HG02852 (cell line): ENCODE data around the gene SLC4A4.
"Not testable (repeated sequence)": the region's sequence is repeated elsewhere in the genome, so short reads cannot be mapped to it uniquely, and the experiment has no call there.

Experiments
- ATAC-seq: cut with Tn5 transposase; IDR thresholded peaks from one replicate; pipeline ENCODE4 v1.9.1; 2021; ENCODE audit warnings: mild to moderate bottlenecking, moderate library complexity; ENCODE audit not compliant: unreplicated experiment

The SLC4A4 gene

DNA sequence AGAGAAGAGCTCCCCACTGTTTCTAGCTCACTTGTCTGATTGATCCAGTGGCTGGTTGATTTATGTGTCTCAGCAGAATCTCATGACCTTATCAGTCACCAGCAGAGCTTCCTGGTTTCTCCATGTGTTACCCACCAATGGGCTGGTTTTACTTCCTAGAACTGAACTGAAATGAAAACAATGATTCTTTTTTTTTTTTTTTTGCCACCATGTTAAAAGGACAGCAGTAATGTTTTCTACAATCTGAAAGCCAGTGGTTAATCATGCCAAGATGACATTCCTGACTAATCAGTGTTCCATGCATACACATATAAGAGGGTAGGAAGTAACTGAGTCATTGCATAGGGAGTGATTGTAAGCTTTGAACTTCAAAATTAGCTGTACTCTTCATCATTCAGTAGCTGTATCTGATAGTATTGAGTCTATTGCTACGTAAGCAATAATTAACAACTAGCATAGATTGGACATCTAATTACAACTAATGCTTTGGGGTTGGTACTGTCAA is 67.7 kb downstream of the SLC4A4 start:
- ATAC-seq = no peak

DNA sequence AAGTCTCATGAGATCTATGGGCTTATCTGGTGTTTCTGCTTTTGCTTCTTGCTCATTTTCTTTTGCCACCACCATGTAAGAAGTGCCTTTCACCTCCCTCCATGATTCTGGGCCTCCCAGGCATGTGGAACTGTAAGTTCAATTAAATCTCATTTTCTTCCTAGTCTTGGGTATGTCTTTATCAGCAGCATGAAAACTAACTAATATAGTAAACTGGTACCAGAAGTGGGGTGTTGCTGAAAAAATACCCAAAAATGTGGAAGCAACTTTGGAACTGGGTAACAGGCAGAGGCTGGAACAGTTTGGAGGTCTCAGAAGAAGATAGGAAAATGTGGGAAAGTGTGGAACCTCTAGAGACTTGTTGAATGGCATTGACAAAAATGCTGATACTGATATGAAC is 70.1 kb downstream of the SLC4A4 start:
- not testable (repeated sequence) for ATAC-seq

DNA sequence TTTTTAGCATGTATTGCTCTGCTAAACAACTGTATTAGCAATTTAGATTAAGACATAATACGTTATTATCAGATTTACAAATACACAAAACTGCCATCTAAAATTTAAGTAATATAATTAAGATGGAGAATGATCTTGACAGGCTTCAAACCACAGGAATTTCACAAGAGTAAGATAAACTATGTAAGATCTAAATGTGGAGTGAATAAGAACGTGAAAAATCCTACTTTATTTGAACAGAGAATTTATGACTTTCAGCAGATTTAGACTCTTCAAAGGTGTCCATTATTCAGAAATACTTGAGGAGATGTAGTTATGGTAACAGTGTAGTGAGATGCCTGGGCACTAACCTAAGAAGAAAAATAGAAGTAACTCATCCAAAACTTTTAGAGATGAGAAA is 73.2 kb downstream of the SLC4A4 start:
- ATAC-seq = no peak

DNA sequence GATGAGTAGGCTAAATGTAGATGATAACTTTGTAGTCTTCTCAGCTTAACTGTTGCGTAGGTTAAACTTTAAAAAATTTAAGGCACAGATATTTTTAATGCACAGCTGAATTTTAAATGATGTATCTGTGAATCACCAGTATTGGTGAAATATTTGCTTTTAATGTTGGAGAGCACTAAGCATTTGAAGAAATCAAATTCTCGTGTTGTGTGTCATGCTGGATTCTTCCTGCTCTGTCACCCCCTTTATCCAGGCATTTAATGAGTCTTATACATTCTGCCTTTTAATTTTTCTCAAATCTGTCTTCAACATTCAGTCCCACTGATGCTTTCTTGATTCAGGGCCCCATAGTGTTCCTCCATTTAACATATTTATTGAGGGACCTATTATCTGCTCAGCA is 76.7 kb downstream of the SLC4A4 start:
- ATAC-seq = no peak

DNA sequence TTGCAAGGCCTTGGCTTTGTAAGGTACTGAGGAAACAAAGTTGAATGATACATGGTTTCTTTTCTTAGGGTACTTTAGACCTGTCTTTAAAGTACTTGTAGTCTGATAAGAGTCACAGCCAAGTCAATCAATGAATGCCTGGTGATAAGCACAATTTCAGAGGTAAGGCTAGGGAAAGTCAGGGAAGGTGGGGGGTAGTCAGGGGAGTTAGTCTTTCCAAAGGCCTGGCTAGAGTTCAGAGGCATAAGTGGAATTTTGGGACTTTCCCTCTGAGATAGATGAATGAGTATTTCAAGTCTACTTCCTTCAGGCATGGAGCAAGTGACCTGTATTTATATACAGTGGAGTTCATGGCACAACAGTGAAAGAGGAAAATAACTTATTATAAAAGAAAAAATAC is 78.3 kb downstream of the SLC4A4 start:
- no peak for ATAC-seq

DNA sequence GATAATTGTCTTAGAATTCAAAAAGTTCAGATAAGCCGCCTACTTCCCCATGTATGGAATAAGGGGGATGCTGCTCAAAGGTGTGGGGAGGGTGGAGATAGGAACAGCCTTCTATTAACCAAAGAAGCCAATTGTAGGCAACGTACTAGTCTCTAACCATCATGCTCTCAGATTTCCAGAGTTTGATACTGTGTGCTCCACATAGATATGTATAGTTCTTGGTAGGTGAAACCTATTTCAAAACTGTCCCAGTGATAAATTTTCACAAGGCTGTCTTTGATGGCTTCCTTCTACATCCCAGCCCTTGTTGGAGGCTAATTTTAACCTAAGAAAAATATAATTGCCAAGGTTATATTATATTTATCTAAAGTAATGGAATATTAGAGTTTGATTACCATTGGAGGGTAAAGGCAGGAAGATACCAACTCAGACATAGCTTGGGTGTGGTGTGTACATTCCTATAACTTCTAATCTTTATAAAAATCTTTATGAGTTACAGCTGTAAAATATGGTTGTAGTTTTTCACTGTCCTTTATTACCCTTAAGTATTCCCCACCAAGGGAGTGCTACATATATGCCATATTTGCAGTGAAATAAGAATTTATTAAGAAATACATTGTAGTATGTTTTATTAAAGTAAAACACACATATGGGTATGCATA is 87.7 kb downstream of the SLC4A4 start:
- ATAC-seq = no peak

DNA sequence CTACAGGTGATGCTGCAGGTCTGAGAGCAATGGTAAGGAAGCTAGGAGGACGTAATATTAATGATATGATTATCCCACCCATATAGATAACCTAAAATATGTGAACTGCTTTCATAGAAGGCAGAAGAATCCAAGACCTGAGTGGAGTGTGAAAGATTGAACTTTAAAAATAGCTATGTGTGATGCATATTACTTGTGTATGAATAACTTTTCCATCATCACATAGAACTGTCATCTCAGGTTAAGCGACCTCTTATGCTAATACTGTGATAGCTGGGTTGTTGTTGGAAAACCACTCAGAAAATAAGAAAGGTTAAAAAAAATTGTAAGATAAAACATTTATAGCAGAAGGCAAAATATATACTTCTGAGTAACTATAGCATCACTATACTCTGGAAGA is 90.3 kb downstream of the SLC4A4 start:
- no peak for ATAC-seq

DNA sequence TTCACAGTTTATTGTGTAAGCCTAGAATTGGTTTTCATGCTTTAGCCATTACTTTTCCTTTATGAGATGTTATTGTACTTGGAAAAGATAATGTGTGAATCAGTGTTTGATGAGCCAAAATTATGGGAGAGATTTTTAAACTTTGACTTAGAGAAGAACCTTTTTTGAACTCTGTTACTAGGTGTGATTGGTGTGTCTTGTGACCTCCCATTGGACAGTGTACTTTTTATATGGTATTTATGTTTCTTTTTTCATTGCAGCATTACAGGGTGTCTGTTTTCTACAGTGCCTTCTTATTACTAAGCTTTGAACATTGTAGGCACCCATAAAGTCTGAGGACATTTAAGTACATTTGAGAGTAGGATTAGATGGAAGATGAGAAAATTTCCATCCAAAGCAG is 91.1 kb downstream of the SLC4A4 start:
- ATAC-seq = no peak

DNA sequence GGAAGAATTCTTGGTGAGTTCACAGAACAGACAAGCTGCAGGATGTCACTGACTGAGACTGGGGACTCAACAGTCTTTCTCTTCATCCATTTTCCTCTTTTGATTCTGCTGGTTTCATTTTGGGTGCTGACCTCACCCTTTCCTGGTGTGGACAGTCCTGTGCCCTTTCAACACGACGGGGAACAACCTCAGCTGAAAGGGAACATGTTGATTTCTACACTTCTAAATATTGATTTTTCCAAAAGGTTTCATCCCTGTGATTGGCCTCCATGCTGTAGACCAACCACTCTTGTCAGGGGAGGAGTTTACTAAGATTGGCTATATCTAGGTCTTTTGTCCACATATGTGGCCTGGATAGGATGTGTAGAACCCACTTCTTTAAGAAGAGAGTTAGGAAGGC is 91.8 kb downstream of the SLC4A4 start:
- no peak for ATAC-seq

DNA sequence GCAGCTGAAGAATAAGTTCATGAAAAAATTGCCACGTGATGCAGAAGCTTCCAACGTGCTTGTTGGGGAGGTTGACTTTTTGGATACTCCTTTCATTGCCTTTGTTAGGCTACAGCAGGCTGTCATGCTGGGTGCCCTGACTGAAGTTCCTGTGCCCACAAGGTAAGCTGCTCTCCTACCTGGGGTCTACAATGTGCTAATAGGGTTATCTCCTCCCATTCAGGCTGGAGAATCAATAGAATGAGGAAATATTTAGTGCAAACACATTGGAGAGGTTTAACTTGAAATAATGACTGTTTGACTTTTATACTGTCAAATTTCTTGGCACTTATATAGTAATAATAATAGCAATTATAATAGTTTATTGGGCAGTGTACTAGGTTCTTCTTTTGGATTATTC is 101.8 kb downstream of the SLC4A4 start:
- ATAC-seq = no peak

DNA sequence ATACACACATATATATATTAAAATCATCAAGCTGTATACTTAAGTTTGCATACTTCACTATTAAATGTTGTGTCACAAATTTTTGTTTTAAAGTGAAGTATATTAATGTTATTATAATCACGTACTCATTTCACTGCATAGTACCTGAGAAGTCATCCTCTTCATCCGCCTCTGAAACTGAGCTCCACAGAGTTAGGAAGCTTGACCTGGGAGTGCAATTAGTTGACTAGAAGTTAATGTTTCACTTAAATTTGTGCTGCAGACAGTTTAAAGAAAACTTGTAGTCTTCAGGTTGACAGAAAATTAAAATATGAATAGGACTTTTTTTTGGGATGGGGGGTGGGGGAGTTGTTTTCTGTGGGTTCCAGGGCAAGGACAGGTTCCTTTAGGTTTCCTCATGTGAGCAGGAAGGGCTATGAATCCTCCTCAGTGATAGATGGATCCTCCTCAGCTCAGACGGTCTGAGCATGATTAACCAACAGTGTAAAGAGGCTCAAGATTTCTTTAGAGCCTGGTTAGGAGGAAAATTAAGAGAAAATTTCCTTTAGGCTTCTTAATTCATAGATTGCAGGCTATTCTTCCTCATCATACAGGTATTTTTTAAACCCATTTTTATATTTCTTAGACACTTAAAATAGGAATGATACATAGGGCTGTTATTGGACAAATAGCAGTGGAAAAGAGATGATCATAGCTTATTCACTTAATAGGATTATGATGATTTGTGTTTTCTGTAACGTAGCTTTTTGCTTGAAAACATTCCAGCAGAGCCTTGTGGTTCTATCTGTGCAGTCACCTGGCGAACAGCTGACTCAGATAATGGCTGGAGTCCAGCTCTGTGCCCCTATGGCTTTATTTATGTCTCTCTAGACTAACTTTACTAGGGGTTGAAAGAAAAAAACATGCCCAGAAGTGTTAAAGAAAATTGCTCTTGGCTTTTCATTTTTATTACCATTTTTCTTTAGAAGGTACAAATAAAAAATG is 102.7 kb downstream of the SLC4A4 start:
- ATAC-seq = no peak

DNA sequence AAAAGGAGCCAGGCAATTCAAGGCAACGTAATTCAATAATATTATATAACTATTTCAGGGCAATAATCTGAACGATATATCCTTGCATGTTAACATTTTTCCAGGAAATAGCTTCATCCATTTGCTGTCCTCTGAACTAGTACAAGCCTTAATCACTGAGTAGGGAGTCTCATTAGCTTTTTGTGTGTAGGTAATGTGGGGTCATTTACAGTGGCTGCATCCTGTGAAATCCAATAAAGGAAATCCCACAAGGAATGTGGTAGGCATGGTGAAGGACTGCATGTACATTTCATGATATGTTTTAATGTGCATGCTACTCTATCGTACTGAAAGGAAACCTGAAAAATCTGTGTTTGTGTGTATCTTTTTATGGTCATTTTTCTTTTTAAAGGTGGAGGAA is 103.5 kb downstream of the SLC4A4 start:
- ATAC-seq = no peak

DNA sequence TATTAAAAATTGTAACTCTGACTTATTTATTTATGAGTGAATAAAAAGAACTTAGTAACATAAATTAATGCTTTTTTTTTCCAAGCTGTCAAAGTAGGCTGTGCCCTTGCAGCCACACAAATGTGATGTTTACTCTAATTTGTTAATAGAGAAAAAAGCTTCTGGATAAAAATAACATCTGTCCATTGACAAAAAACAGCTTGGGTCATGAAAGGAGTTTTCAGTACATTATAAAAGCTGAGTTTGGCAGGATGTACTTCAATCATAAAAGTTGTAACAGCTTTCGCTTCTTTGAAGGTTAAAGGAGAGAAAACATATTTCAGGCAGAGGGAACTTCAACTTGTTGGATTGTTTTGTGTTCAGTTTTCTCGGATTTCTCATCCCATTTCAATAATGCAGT is 105.6 kb downstream of the SLC4A4 start:
- no peak for ATAC-seq

DNA sequence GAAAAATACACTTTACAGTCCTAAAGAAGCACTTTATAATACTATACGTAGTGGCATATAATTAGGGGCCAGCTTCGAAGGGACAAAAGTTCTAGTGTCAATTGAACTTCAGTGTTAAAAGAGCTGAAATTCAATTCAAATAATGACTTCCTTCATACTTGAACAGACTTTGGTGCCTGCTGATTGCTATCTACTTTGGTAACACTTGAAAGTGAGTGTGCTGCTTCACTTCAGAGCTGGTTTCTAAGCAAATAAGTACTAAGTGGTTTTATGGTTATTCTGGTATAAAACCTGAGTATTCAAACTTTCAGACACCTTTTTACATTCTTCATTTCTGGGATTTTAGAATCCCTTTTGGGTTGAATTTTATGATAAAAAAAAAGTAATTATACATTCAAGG is 107.0 kb downstream of the SLC4A4 start:
- ATAC-seq = no peak

DNA sequence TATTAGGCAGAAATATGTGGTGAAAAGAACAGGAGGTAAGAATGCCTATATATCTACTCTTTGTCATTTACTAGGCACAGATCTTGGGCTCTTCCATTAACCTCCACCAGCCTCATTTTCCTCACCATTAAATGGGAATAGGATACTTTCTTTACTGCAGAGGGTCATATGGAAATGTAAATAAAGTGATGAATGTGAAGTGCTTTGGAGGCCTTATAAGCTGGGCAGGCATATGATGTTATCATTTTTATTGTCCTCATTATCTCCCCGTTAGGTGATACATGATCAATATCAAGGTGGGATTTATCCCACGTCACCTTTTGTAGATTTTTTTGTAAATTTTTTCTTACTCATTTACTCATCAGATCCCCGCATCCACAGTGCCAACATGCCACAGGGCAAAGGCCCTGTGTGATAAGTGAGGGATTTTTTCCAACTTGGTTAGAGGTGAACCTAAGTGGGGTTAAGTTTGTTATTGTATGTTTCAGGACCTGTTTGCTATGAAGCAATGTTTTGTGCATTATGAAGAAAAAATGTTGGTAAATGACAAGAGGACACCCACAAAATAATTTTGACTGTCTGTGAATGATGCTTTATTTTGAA is 107.8 kb downstream of the SLC4A4 start:
- ATAC-seq = no peak

DNA sequence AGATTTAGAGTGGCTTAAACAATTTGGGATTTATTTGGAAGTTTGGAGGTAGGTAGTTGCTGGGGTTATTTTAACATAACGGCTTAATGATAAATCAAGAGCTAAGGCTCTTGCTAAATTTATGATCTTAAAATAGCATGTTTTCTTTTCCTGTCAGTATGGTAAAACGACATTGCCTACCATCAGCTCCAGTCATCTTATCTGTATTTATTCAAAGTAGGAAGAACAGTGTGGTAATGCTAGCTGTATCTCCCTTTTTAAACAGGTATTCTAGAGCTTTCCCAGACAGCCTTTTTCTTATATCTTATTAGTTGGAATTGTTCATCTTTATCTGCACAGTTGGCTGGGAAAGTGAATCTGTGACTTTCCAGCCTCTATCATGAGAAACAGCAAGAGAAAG is 110.2 kb downstream of the SLC4A4 start:
- no peak for ATAC-seq

DNA sequence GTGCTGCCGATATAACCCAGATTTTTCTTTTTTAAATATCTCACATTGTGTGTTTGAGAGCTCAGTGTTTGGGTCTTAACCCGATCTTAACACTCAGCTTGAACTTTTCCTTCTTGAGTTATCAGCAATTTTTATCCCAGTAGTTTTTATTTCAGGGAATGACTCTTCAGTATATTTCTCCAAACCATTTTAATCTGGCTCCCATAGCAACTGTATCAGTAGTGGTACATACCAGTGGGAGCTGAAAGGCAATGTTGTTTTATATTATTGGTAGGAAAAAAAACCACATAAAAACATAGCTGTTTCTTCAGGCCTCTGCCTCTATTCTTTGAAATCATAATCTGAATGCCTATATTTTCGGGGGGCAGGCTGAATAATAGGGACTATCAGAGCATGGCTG is 111.1 kb downstream of the SLC4A4 start:
- ATAC-seq = no peak

DNA sequence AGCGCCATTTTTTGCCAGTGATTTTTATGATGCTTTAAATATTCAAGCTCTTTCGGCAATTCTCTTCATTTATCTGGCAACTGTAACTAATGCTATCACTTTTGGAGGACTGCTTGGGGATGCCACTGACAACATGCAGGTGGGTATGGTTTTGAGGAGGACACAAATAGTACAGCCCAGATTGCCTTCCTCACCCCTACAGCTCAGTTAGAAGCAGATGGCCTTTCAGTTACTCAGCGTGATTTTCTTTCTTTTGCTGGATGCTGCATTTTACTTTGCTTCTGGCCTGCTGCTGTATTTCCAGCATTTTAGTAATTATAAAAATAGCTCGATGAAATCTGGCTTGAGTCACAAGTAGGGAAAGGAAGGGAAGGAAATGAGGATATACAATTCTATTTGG is 114.7 kb downstream of the SLC4A4 start:
- ATAC-seq = no peak

DNA sequence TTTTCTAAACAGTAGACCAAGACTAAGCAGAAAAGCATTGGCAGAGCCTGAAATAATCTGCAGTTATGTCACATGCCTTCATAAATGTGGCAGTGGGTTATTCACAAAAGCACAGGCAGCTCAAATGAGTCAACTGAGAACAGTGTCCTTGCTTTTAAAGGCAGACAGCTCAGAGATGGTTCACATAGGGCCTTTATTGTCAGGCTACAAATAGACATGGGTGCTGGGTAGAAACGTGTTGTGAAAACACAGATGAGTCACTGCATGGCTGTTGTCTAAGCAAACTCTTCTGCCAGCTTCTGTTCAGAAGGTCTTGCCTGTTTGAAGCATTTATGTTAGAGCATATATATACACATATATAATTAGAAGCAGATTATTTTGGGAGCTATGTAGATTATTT is 118.0 kb downstream of the SLC4A4 start:
- ATAC-seq = no peak

DNA sequence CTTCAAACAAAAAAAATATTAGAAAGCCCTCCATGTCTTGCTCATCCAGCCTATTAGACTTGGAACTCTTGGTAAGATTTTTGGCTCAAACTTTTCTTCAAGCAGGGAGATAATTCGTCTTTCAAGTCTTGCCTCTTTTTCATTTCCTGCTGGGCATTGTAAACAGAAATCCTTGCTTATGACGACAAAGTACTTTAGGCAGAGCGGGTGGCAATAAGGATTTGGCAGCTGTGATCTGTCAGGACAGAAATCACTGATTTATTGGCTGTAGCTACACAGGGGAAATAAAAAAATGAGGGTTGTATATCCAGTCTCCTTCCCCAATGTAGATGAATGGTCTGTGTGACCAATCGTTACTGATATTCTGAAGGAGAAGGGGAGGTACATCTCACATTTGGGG is 121.6 kb downstream of the SLC4A4 start:
- ATAC-seq = no peak

DNA sequence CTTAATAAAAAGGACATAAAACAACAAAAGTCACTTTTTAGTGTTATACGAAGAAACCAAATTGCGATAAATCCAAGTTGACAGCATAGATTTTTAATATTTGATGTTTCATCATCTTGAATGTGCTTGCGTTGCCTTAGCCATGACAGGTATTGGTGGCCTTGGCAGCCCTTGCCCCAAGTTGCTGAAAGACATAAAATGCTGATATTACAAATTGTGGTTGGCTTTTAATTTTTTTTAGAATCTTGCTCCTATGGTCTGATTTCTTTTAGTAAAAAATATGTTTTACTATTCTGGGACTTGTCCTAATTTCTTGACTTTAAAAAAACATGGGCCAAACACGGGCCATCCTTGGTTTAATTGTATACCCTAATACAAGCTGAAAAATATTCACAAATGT is 122.6 kb downstream of the SLC4A4 start:
- ATAC-seq = no peak

DNA sequence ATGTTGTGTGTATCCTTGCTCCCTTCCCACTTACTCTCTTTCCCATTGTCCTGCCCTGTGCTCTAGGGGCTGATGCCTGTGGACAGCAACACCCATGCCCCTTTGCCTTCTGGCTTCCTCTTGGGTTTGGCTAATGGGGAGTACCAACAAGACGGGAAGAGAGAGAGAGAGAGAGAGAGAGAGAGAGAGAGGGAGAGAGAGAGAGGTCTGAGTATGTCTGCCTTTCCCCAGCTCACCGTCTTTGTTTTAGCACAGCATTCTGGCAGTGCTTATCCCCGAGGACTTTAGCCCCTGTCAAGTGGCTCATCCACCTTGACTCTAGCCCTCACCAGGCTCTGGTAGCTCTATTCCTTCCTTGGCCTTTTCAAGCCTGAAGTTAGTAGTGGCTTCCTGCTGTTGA is 128.0 kb downstream of the SLC4A4 start:
- ATAC-seq = no peak
